Nephron (organoid): Measurements from ENCODE around the gene PTPN20.

ENCODE experiments used
- H3K27ac Mint-ChIP-seq, 3 experiments: 2 replicates each; pipeline ENCODE4 v1.8.0; 2020; ENCODE audit warnings: mixed read lengths in 3 of 3, mild to moderate bottlenecking in 2 of 3, moderate library complexity in 1 of 3
- H3K27me3 Mint-ChIP-seq: 2 replicates; pipeline ENCODE4 v1.8.0; 2021; ENCODE audit warnings: low read depth, mild to moderate bottlenecking, moderate library complexity, mixed read lengths
- H3K36me3 Mint-ChIP-seq: 2 replicates; pipeline ENCODE4 v1.8.0; 2020; ENCODE audit warnings: low read depth, mixed read lengths
- H3K4me1 Mint-ChIP-seq: 2 replicates; pipeline ENCODE4 v1.8.0; 2020; ENCODE audit warnings: mixed read lengths
- H3K4me3 Mint-ChIP-seq, 3 experiments: 2 replicates each; pipeline ENCODE4 v1.8.0; 2020; ENCODE audit warnings: mild to moderate bottlenecking in 3 of 3, mixed read lengths in 3 of 3, moderate library complexity in 2 of 3
- H3K9me3 Mint-ChIP-seq: 2 replicates; pipeline ENCODE4 v1.8.0; 2020; ENCODE audit warnings: mixed read lengths
- TF ChIP-seq, protein P1 (sequence below), 3 experiments: fragments of 200-600 bp; sonication (generic); IDR thresholded peaks; one replicate each; pipeline ENCODE4 v1.5.0; 2021; ENCODE audit warnings: antibody characterized with exemption in 3 of 3; ENCODE audit not compliant: unreplicated experiment in 3 of 3

The PTPN20 gene

DNA sequence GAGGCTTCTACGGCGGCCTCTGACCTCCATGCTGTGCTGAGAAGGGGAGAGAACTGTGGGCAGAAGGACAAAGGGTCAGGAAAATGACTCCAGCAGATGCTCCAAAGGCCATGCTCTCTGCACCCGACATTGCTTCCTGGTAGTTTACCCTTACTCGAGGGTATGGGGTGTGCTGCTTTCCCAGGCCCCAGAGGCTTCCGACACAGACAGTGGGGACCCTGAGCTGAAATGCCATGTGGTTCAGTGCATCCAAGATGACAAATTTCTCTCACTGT, 130.9 kb downstream of the PTPN20 start:
- Mint-ChIP-seq H3K27me3 (peaks cover 18% of the 10 kb centered on the region), H3K27ac (no peak overlapping the region), H3K4me3 (no peak overlapping the region), H3K36me3 (no peaks in the 10 kb centered on the region), H3K4me1 (peaks cover 37% of the 10 kb centered on the region), H3K9me3 (no peaks in the 10 kb centered on the region)
- TF ChIP-seq, protein P1, sequence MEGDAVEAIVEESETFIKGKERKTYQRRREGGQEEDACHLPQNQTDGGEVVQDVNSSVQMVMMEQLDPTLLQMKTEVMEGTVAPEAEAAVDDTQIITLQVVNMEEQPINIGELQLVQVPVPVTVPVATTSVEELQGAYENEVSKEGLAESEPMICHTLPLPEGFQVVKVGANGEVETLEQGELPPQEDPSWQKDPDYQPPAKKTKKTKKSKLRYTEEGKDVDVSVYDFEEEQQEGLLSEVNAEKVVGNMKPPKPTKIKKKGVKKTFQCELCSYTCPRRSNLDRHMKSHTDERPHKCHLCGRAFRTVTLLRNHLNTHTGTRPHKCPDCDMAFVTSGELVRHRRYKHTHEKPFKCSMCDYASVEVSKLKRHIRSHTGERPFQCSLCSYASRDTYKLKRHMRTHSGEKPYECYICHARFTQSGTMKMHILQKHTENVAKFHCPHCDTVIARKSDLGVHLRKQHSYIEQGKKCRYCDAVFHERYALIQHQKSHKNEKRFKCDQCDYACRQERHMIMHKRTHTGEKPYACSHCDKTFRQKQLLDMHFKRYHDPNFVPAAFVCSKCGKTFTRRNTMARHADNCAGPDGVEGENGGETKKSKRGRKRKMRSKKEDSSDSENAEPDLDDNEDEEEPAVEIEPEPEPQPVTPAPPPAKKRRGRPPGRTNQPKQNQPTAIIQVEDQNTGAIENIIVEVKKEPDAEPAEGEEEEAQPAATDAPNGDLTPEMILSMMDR (IDR thresholded peaks at IDR 0.05; ENCODE audit: unreplicated experiment in 3 of 3) = no peak

DNA sequence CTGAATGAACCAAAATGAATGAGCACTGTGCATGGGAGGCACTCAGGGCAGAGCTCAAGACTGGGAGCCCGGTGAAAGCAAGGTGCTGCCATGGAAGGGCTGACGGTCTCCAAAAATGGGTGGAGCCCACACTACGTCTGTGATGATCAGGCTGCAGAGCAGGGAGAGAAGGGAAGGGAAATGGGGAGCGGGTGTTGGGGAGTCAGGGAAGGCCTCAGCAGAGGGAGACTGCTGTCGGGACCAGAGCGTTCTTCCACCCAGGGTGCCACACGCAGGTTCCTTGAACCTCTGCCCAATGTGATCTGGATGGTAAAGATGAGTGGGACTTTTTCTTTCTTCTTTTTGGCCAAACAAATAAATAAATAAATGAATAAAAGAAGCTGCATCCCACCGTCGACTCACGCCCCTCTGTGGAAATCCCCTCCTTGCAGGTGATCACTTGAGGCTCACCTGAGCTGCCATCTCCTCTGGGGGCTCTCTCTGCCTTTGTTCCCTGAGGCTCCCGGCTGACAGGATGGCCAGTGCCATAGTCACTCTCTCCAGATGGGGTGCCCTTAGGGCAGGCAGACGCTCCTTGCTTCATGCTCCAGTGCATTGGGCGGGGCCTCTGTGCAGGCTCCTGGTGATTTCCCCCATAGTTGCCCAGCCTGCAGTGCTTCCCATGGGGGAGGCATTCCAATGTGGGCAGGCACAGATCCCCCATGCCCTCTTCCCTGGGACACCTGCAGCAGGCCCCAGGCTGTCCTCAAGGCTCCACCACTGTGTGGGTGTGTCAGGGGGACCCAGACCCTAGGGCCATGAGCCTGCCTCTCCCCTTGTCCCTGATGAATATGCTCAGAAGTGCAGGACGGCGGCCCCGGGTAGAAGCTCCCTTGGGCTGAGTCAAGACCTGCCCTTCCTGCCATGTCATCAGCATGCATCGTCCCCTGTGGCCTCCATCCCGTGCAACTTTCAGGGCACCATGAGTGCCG, 131.8 kb downstream of the PTPN20 start:
- TF ChIP-seq, protein P1 (IDR thresholded peaks at IDR 0.05; ENCODE audit: unreplicated experiment in 3 of 3) = no peak
- no peaks in the 10 kb centered on the region for H3K9me3 Mint-ChIP-seq
- H3K36me3 Mint-ChIP-seq = no peaks in the 10 kb centered on the region
- peaks cover 15% of the 10 kb centered on the region for H3K27me3 Mint-ChIP-seq
- H3K27ac Mint-ChIP-seq = no peak overlapping the region
- no peak overlapping the region for H3K4me3 Mint-ChIP-seq
- H3K4me1 Mint-ChIP-seq = peaks cover 37% of the 10 kb centered on the region

DNA sequence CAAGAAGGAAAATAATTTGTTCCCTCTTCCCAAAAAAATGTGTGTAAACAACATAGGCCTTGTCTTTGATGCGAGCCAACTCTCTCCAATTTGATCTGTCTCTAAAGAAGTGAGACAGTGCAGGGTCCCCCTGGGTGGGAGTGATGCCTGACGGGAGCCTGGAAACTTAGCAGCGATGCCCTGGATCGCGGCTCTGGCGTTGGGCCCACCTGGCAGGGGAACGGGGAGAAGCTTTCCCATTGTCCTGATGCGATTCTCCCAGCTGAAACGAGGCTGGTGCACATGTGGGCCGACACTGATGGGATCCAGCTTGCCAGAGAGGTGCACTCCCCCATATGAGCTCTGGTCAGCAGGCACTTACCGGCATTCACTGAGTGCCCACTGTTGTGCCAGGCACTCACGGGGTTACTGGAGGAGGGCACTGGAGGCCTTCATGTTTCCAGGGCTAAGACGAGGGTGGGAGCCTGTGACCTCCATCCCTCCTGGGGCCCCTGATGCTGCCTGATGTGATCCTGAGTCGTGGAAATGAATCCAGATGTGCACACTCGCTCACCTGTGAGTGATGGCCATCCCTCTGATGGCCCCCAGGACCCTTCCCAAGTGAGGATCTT, 132.8 kb downstream of the PTPN20 start:
- H3K36me3 Mint-ChIP-seq = no peaks in the 10 kb centered on the region
- TF ChIP-seq, protein P1 (IDR thresholded peaks at IDR 0.05; ENCODE audit: unreplicated experiment in 3 of 3) = no peak
- peaks cover 15% of the 10 kb centered on the region for H3K27me3 Mint-ChIP-seq
- peaks cover 37% of the 10 kb centered on the region for H3K4me1 Mint-ChIP-seq
- H3K4me3 Mint-ChIP-seq = no peak overlapping the region
- H3K9me3 Mint-ChIP-seq = no peaks in the 10 kb centered on the region
- H3K27ac Mint-ChIP-seq = no peak overlapping the region

DNA sequence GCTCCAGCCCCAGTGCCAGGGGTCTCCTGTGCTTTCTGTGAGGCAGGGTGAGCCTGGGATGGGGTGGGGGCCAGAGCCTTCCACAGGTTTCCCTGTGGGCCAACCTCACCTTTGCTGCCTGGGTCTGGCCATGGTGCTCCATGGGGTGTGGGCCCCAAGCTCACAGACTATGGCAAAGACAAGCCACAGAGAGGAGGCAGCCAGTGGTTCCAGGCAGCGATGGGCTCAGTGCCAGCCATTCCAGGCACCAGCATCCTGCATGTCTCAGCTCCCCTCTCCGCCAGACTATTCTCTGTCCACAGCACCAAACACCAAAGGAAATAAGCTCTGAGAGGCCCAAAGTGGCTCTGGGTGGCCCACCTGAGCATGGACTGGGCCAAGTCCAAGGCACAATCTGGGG, 133.5 kb downstream of the PTPN20 start:
- Mint-ChIP-seq H3K4me1 (peaks cover 37% of the 10 kb centered on the region), H3K27ac (peak overlapping the region in 1 of 3 experiments; percentile 25), H3K9me3 (no peaks in the 10 kb centered on the region), H3K36me3 (no peaks in the 10 kb centered on the region), H3K4me3 (no peak overlapping the region), H3K27me3 (peaks cover 15% of the 10 kb centered on the region)
- TF ChIP-seq, protein P1 (IDR thresholded peaks at IDR 0.05; ENCODE audit: unreplicated experiment in 3 of 3) = no peak

DNA sequence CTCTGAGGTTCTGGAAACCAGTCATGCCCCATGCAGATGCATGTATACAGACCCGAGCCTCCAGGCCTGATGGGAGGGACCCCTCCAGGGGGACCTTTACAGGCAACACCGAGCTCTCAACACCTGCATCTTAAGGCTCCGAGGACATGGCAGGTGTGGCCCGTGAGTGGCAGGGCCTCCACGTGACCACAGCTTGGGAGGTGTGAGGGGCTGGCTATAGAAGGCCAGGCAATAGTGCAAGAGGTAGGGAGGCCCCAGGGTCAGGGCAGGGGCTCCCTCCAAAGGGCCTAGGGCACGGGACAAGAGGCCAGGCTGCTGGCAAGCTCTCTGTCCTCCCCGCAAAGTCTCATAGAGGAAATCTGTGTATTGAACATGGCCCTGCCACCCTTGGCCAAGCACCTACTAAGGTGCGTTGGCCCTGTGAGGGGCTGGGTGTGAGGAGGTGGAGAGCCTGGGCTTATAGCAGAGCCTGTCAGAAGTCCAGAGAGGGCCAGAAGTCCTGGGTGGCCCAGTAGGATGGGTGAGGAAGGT, 134.2 kb downstream of the PTPN20 start:
- Mint-ChIP-seq H3K27me3 (peaks cover 12% of the 10 kb centered on the region), H3K36me3 (no peaks in the 10 kb centered on the region), H3K9me3 (no peaks in the 10 kb centered on the region), H3K27ac (peak overlapping the region in 2 of 3 experiments; percentile 25 to 66), H3K4me1 (peaks cover 39% of the 10 kb centered on the region), H3K4me3 (no peak overlapping the region)
- TF ChIP-seq, protein P1 (IDR thresholded peaks at IDR 0.05; ENCODE audit: unreplicated experiment in 3 of 3) = no peak
